Measurements from ENCODE around the gene ZFHX3.

- TF ChIP-seq CTCF (IDR thresholded peaks at IDR 0.05; ENCODE audit: low read depth, low read length) = no peak
- TF ChIP-seq EZH2phosphoT487 (IDR thresholded peaks at IDR 0.05; ENCODE audit: low read depth) = no peak
These were observed 19.7 kb downstream of the ZFHX3 start for GRCh38 chr16:73028263-73028662.
